HT1080 (cell line): Measurements from ENCODE around the gene ENC1. TPM values are rescaled to one million over a fixed set of nuclear protein-coding genes. Genes with fewer than 3 reads are reported as not detected.
A peak's percentile ranks its signal among the peaks of the same experiment; 100 is the strongest.
"Not testable (repeated sequence)": the region's sequence is repeated elsewhere in the genome, so short reads cannot be mapped to it uniquely, and the experiment has no call there.

ENCODE experiments used
- DNase-seq: peaks from one replicate; pipeline ENCODE4 v3.0.0-alpha.2; 2015; ENCODE audit warnings: low read depth
- polyA plus RNA-seq, 2 experiments: library from polyadenylated mRNA; depleted of rRNA; stranded (reverse); fragments of >200 nt; gene quantifications; 2 replicates each; pipeline ENCODE4 v1.2.3, GENCODE V29; 2015
- total RNA-seq: library from RNA; depleted of rRNA; stranded (reverse); fragments of >200 nt; shearing (Covaris generic); gene quantifications from 2 replicates; pipeline ENCODE4 v1.2.3, GENCODE V29; 2014; rRNA removed

Gene ENC1, protein sequence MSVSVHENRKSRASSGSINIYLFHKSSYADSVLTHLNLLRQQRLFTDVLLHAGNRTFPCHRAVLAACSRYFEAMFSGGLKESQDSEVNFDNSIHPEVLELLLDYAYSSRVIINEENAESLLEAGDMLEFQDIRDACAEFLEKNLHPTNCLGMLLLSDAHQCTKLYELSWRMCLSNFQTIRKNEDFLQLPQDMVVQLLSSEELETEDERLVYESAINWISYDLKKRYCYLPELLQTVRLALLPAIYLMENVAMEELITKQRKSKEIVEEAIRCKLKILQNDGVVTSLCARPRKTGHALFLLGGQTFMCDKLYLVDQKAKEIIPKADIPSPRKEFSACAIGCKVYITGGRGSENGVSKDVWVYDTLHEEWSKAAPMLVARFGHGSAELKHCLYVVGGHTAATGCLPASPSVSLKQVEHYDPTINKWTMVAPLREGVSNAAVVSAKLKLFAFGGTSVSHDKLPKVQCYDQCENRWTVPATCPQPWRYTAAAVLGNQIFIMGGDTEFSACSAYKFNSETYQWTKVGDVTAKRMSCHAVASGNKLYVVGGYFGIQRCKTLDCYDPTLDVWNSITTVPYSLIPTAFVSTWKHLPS
- 44.6 and 72.0 TPM in 2 replicates for total RNA-seq
- polyA plus RNA-seq (2015; cell fraction: cytosol; rRNA removed) = 28.5 and 34.4 TPM in 2 replicates
- polyA plus RNA-seq (2015; cell fraction: nucleus; rRNA removed) = 64.0 and 65.8 TPM in 2 replicates

DNA sequence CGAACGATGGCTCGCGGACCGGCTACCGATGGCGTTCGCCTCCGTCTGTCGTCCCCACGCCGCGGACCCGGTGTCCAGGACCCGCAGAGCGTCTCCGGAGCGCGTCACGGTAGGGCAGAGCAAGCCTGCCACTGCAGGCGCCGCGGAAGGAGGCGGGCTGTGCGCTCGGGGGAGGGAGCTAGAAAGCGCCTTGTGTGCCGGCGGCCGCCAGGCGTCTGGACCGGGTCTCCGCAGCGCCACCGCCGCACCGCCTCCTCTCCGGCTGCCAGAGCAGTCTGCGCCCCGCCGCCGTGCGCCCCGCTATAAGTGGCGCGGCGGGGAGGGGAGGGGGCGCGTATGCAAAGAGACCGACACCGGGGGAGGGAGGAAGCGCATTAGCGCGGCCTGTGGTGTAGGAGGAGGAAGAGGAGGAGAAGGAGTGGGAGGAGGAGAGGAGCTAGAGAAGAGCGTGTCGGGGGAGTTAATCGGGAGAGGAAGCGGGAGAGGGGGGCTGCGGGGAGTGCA is at the start of gene ENC1:
ENC1 (minus strand) TSS at position 279 of the 504 bp plus-strand sequence. CDS start 4,243 bp downstream, outside the sequence.
- peak; percentile 88 for DNase-seq

DNA sequence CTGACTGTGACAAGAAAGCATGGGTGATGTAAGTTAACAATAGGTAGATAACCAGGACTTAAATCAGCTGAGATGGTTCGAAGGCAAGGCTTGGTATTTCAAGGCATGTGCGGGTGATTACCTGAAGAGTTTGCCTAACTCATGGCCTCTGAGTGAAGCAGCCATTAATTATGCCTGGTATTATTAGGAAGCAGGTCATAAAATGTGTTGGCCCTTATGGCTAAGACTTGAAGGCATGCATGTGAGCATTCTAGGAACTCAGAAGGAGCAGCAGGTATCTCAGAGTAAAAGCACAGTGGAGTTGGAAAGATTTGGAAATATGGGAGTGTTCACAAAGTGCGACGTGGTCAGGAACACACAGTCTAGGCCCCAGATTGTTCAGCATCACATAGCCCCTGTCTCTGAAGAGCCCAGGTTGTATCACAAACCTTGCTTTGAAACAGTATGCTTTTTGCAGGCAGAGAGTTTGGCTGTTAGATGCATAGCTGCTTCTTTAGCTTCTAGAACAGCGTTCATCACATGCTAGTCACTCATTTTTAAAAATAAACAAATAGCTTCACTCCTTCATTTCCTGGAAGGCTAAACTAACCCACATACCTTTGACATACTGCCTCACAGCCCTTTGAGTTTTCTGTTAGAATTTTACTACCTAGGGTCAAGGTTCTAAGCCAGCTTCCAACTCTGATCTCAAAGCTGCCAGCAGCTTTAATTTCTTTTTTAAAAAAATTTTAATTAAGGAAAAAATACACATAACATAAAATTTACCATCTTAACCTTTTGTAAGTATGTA is 46.6 kb upstream of the ENC1 start:
- DNase-seq = no peak

DNA sequence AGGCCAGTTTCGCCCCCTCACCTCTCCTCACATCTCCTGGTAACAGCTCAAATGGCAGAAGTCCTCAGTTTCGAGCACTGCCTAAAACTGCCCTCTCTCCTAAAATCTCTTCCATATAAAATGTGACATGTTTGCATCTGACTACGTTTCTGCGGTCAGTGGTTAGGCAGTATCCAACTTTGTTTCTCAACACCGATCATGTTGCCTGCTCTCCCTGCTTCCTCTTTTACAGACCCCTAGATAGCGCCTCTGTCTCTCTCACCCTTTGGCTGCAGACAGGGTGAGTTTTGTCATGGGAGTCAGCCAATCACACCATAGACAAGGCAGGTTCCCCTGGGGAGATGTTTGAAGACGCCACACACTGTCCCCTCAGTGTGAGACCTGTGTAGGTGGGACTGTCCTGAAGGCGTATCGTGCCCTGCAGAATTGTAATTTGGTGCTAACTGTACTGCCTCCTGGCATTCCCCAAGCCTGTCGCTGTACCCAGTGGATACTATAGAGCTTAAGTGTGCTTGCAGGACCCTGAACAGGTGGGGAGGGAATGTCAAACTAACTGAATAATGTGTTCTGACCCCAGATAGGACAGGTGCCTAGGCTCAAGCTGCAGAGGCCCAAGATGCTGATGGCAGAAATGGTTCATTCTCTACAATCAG is 45.6 kb upstream of the ENC1 start:
- DNase-seq = peak; percentile 51

DNA sequence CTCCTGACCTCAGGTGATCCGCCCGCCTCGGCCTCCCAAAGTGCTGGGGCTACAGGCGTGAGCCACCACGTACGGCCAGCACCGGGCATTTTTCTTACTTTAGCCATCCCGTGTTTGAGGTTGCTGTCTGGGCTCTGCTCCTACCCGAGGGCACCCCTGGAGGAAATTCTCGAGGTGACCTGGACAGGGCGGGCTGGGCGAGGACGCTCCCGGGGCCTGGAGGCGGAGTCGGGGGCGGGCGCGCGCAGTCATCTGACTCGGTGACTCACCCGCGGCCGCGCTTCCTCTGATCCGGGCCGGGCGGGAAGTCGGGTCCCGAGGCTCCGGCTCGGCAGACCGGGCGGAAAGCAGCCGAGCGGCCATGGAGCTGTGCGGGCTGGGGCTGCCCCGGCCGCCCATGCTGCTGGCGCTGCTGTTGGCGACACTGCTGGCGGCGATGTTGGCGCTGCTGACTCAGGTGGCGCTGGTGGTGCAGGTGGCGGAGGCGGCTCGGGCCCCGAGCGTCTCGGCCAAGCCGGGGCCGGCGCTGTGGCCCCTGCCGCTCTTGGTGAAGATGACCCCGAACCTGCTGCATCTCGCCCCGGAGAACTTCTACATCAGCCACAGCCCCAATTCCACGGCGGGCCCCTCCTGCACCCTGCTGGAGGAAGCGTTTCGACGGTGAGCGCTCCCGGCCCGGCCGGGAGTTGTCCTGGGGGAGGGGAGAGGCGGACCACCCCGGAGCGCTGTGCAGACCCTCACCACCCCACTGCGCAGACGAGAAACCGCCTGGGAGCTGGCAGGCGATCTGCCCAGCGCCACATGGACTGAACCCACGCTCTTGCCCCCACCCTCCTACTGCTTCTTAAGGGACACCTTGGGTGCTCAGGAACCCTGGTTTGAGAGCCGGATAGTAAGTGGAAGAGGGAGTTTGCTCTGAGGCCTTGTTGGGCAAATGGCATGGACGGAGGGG is 44.6 kb upstream of the ENC1 start, which contains the start of gene HEXB:
HEXB (plus strand) TSS at position 334 of the 952 bp plus-strand sequence; CDS start at position 362, 28 bp downstream.
- peak; percentile 89 for DNase-seq

DNA sequence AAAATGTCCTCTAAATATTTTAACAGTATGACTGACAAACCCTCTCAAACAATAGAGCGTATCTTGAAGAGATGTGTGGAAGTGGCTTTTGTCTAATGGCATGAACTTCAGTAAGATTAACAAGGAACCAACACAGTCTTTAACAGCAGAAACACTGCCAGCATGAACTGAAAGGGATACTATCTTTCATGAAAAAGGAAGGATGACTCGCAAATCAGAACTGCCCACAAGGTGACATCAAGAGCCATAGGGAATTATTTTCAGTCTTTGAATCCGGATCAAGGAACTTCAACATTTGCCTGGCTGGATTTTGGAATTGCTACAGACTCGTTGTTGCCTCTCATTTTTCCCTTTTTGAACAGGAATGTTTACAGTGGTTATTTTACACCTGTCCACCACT is 39.4 kb upstream of the ENC1 start:
- DNase-seq = peak; percentile 30

DNA sequence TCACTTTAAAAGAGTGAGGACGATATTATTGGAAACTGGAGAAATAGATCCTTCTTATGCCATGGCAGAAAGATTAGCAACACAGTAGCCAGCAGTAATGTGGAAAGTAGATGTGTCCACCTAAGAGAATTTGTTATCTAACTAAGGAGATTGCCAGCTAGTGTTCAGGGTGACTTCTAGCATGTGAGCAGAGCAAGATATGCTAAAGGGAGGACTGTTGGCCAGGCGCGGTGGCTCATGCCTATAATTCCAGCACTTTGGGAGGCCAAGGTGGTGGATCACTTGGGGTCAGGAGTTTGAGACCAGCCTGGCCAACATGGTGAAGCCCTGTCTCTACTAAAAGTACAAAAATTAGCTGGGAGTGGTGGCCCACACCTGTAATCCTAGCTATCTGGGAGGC is 38.8 kb upstream of the ENC1 start:
- DNase-seq = not testable (repeated sequence)

DNA sequence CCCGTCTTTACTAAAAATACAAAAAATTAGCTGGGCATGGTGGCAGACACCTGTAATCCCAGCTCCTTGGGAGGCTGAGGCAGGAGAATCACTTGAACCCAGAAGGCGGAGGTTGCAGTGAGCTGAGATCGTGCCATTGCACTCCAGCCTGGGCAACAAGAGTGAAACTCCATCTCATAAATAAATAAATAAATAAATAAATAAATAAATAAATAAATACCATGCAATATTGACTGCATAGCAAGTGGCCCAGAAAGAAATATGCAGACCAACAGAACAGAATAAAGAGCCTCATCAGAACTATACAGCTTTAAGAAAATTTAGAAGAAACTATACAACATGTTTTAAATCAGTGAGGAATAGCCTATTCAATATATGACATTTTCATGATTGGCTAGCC is 37.6 kb upstream of the ENC1 start:
- not testable (repeated sequence) for DNase-seq

DNA sequence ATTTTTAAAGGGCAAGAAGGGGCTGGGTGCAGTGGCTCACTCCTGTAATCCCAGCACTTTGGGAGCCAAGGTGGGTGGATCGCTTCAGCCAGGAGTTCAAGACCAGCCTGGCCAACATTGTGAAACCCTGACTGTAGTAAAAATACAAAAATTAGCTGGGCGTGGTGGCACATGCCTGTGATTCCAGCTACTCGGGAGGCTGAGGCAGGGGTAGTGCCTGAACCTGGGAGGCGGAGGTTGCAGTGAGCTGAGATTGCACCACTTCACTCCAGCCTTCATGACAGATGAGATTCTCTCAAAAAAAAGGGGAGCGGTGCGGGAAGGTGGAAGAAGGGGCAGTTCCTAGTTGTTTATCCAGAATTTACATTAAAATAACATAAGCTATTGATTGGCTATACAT is 35.9 kb upstream of the ENC1 start:
- not testable (repeated sequence) for DNase-seq

DNA sequence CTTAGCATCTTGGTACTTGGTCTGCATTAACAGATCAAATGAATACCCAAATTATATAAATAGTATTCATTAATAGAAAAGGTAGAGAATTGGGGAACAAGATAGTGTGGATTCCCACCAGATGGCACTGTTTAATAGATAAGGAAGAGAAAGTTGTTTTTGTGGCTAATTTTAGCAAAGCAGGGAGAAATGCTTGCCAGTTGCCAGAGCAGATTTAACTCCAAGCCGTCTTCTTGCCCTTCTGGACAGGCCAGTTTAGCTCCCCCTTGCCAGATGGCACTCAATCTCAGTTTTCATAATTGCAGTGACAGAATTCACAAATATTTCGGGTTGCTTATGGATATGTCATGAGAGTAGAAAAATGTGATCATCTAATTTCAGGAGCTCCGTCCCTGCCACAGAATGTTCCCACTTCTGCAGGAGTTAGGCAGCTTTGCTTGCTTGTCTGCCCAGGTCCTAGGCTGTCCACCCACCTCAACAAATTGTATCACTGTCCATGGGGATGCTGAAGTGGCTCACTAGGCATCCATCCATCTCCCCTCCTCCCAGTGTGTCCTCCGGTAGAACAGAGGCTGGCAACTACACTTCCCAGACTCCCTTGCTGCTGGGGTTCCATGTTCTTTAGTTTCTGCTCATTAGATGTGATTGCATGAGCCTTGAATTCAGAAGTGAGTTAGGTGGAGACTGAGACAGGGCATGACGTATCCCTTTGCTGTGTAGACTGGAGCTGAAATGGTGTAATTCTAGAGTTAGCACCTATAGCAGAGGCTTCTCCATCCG is 32.7 kb upstream of the ENC1 start:
- DNase-seq = peak; percentile 32

DNA sequence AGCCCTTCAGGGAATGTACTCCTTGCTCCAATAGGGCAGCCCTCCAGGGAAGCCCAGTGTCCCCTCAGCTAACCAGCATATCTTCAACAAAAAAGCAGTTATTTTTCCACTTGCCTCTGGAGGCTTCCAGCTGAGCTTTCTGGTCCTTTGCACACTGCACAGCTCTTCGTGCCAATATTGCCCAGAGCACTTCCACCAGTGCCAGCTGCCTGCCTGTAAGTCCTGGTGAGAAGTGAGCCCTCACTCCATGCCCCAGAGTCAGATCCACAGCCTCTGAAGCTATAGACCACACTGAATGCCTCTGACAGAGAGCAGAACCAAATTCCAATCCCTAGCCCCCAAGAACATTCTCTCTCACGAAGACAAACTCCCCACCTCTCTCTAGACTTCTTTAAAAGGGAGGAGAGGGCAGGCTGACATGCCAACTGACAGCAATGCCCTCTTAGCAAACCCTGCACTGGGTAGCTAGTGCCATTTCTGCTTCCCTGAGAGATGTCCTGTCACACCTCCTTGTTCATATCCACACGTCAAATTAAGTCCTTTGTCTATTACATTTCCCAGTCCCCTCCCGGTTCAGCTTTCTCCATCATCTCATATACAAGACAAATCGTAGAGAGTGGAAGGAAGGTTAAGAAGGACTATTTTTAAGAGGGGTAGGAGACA is 31.8 kb upstream of the ENC1 start:
- DNase-seq = no peak

DNA sequence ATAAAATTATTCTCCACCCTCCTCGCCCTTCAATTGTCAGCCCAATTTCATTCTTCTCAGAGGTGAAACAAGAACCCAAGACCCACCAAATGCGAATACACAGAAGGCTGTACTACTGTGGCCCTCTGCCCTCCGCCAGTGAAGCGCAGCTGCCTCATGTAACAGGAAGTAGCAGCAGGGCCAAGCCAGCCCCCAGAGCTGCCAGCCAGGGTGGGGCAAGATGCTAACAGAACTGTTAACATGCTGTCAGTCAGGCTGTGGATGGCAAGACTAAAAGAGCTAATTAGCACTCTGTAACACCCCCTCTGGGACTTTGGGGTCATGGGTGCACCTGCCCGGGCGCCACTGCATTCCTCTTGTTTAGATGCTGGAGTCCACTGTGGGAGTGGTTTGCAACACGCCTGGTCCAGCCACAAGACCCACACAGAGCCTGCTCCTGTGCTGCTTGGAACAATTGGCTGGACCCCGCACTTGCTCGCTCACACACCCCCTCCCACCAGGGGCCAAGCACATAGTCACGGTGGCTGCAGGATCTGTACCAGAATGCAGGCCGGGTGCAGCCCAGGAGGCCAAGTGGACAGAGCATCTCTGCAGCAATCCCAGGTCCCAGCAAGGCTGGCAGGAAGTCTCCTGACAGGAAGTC is 30.0 kb upstream of the ENC1 start:
- no peak for DNase-seq

DNA sequence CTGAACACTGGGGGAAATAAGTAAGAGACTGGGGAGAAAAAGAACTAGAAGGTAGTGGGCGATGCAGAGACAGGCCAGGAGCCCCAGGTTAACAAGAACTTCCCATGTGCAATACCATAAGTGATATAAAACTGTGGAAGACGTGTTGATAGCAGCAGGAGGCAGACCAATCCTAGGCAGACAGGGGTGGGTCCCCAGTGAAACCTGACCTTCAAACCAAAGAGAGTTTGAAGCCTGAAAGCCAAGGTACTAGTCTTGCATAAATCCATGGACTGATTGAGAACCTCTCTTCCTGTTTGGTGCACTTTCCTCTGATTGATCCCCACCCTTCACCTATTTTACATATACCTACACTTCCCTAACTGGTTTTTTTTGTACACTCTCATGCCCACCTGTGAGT is 29.3 kb upstream of the ENC1 start:
- DNase-seq = no peak

DNA sequence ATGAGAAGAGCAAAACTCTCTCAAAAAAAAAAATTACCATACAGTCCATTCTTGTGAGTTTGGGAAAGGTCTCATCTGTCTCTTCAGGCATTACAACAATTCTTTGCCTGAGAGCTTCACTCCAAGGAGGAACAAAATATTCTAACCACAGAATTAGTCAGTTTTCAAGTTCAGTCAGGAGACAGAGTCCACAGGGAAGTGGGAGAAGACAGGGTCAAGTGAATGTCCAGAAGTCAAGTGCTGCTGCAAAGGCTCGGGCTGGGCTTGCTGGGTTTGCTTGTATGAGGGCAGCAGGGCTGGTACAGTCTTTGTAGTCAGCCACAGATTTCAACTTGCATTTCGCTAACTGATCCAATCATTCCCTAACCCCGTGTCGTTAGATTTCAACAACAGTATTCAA is 26.9 kb upstream of the ENC1 start:
- peak; percentile 25 for DNase-seq

DNA sequence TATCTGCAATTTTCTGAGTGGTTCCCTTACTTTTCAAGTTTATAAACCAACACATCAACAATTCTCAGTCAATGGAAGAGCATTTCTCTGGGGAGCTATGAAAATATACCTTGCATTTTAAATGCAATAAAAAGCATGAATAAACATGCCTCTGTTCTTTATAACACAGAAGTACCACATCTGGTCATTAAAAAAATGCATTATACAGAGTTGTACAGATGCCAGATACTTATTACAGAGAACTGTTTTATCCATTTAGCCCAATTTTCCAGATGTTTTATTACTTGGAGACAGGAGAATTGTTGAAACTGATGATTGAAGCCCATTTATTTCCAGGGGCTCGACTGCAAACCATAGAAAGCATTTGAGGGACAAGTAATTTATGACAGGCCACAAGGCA is 25.3 kb upstream of the ENC1 start:
- DNase-seq = no peak

DNA sequence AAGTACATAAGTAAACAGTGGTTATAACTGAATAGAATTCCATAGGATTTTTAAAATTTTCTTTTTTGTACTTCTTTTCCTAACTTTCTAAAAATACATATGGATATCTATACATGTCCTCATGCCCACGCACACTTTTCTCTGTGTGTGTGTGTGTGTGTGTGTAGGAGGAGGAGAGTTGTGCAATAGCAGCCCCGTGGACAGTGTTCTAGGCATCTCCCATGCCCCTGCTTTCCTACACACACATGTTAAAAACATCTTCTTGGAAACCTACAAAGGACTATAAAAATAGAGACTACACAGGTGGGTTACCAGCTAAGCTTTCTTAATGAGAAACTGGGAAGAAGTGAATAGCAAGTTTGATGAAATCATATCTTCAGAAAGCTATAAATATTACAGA is 24.7 kb upstream of the ENC1 start:
- DNase-seq = no peak

DNA sequence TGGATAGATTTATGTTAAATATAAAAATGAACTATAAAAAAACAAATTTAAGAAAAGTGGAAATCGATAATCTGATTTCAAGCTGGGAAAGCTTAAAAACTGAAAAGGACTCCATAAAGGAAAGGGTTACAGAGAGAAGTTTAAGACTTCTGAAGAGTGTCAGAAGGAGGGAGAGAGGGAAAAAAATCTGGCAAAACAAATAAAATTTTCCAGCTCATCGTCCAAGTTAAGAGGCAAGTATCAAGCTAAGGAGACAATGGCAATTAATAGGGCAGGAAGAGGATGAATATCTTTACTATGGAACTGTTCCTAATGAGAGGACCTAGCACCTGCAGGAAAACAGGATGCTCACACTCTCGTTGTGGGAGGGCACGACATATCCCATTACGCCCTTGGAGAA is 24.0 kb upstream of the ENC1 start:
- no peak for DNase-seq

DNA sequence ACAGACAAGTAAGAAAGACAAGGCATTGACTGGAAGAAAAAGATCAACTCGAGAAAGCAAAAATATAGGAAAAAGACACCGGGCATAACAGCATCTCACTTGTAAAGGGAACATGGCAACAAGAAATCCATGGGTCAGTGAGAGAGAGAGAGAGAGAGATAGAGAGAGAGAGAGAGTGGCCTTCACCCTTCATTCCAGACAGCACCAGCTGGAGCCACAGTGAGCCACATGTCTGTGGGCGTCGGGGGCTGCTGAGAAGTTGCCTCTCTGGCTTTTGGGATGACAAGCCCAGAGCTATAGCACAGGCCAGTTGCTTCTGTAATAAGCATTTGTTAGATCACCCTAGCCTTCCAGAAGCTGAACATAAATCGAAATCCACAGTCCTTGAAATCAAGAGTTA is 20.3 kb upstream of the ENC1 start:
- DNase-seq = no peak

DNA sequence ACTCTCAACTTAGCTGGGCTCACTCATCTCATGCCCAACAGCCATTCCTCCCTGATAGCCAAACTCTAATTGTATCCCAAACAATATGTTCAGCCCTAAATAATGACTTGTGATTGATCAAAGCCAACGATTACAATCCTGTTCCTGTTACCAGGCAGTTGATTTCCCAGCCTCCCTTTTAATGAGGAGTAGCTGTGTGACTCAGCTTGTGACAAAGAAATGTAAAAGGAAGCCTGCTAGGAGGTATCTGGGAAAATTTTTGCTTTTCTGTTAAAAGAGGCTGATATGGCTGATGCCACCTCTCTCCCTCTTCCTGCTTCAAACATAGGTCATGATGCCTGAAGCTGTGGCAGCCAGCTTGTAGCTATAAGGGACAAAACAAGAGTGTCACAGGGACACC is 19.6 kb upstream of the ENC1 start:
- DNase-seq = peak; percentile 32
